IPS-NIHi11 (cell line): ENCODE measurements around the gene SMIM10L1.

Source experiments
- DNase-seq: peaks from one replicate; pipeline ENCODE4 v3.0.0; 2012; ENCODE audit warnings: mixed read lengths, low spot score

Gene SMIM10L1

GRCh38 chr12:11186837-11187236 lies 15.8 kb downstream of the SMIM10L1 start, which contains the start of gene TAS2R42:
Gene TAS2R42 (minus strand): TSS chr12:11186937. CDS start chr12:11186937, 0 bp downstream.
- DNase-seq: no peak

- no peak for DNase-seq
Measured at GRCh38 chr12:11202811-11203210, 31.8 kb downstream of the SMIM10L1 start.

GRCh38 chr12:11204173-11204572 lies 33.2 kb downstream of the SMIM10L1 start:
- DNase-seq: no peak

DNA sequence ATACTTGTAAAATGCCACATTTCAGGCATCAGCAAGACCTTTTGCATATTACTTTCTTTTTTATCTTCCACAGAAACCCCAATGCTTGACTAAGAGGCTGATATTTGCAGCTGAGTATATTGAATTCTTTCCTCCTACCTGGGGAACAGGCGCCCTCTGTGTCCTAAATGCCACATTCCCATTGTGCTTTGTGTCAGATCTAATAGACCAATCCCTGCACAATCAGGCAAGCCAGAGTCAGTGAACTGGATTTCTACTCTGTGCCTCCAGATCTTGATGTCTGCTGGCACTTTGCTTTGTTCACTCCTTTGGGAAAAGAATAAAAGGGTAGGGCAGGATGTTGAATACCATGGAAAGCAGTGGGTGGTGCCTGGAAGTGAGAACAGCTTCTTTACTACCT lies 38.1 kb downstream of the SMIM10L1 start:
- DNase-seq: peak; percentile 31
